Measurements from ENCODE around the gene IFNGR1. TPM values are rescaled to one million over a fixed set of nuclear protein-coding genes. Genes with fewer than 3 reads are reported as not detected.

The IFNGR1 gene
- total RNA-seq, 1 donor from 2014 or later: 25.4 TPM

GRCh38 chr6:137235686-137236085 is 16.5 kb upstream of the IFNGR1 start:
- no peaks in the 10 kb centered on the region for H3K36me3 Mint-ChIP-seq
- H3K27me3 Mint-ChIP-seq (ENCODE audit: low read depth): no peaks in the 10 kb centered on the region
- no peak overlapping the region for H3K4me3 Mint-ChIP-seq
- DNase-seq (ENCODE audit: low spot score in 2 of 2, unreplicated experiment in 2 of 2): no peak
- TF ChIP-seq CTCF (IDR thresholded peaks at IDR 0.05; ENCODE audit: unreplicated experiment): no peak
- no peak overlapping the region for H3K27ac Mint-ChIP-seq
- peaks cover 8% of the 10 kb centered on the region for H3K4me1 Mint-ChIP-seq
- H3K9me3 Mint-ChIP-seq: peaks cover 14% of the 10 kb centered on the region

DNA sequence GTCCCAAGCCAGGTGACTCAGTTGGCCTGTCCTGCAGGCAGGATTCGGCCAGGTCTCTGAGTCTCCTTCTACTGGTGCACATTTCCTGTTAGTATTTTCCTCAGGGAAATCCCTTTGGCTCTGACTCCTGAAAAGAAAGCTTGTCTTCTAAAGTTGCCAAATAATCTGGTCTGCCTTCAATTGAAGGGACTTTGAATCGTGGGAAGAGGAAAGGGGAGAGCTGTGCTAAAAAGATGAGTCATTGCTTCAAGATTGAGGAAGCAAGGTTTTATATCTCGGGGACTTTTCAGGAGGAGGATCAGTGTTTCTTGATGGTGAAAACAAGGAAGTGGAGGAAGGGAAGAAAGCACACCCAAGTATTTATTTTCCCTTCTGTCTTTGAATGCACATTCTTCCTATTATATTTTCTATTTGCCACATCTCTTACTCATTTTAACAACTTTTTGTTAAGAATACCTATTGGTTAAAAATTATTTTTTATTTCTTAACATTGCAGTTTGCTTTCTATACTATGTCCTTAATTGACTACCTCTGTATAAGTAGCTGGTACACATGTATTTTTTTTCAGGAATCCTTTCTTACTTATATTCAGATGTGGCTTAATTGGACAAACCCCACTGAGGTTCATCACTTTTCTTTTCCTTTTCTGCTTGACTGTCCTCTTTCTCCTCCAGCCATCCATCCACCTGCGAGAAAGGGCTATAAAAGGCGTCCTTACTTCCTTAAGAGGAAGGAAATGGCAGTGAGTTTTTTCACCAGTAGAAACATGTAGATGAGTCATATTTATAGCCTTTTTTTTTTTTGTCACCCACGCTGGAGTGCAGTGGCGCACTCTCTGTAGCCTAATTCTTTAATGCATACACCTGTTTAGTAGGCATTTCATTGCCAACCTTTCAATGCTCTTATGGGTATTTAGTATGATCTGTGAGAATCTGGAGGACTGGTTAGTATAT is 15.0 kb upstream of the IFNGR1 start:
- Mint-ChIP-seq H3K27ac (peak overlapping the region; percentile 62), H3K4me1 (peaks cover 8% of the 10 kb centered on the region), H3K27me3 (ENCODE audit: low read depth) (no peaks in the 10 kb centered on the region), H3K9me3 (peaks cover 14% of the 10 kb centered on the region), H3K4me3 (no peak overlapping the region), H3K36me3 (no peaks in the 10 kb centered on the region)
- TF ChIP-seq CTCF (IDR thresholded peaks at IDR 0.05; ENCODE audit: unreplicated experiment): no peak
- DNase-seq (ENCODE audit: low spot score in 2 of 2, unreplicated experiment in 2 of 2): no peak

DNA sequence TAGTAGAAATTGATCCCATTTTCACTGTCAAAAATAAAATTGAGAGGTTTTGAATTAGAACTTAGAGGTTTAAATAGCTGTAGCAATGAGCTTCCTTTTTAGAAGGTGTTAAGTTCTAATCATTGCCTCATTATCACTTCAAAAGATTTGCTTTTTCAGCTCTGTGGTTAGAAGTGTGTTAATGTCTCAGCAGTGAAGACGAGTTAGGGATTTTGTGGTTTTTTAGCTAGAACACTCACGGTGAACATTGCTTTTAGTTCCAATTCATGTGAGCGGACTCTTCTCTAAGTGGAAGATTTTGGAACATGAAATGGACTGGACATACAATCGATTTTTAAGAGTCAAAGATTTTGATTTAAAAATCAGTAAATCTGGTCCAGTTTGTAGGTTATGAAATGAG is 12.7 kb upstream of the IFNGR1 start:
- H3K27me3 Mint-ChIP-seq (ENCODE audit: low read depth): no peaks in the 10 kb centered on the region
- DNase-seq (ENCODE audit: low spot score in 2 of 2, unreplicated experiment in 2 of 2): no peak
- no peak overlapping the region for H3K27ac Mint-ChIP-seq
- H3K9me3 Mint-ChIP-seq: peaks cover 3% of the 10 kb centered on the region
- no peak for TF ChIP-seq CTCF (IDR thresholded peaks at IDR 0.05; ENCODE audit: unreplicated experiment)
- H3K4me3 Mint-ChIP-seq: no peak overlapping the region
- peaks cover 3% of the 10 kb centered on the region for H3K4me1 Mint-ChIP-seq
- no peaks in the 10 kb centered on the region for H3K36me3 Mint-ChIP-seq

- DNase-seq (ENCODE audit: low spot score in 2 of 2, unreplicated experiment in 2 of 2): no peak
- no peaks in the 10 kb centered on the region for H3K9me3 Mint-ChIP-seq
- H3K27me3 Mint-ChIP-seq (ENCODE audit: low read depth): no peaks in the 10 kb centered on the region
- H3K4me1 Mint-ChIP-seq: peaks cover 3% of the 10 kb centered on the region
- H3K27ac Mint-ChIP-seq: no peak overlapping the region
- no peaks in the 10 kb centered on the region for H3K36me3 Mint-ChIP-seq
- no peak overlapping the region for H3K4me3 Mint-ChIP-seq
- no peak for TF ChIP-seq CTCF (IDR thresholded peaks at IDR 0.05; ENCODE audit: unreplicated experiment)
Observed at GRCh38 chr6:137230956-137231555, 11.9 kb upstream of the IFNGR1 start.

DNA sequence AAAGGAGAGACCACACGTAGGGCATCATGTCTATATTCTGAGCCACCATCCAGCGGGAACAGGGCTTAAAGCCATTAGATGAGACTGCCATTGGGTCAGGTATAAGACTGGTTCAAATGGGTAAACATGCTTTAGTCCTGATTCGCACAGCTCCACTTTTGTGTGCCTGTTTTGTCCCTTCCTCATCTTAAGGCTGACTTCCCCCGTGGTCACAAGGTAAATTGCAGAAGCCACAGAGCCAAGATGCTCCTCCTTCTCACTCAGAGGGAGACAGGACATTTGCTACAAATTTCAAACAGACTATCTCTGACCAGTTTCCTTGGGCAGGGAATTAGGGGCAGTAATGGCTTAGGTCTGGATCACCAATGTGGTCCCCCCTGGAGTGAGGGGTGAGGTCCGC is 11.4 kb upstream of the IFNGR1 start:
- H3K27ac Mint-ChIP-seq: no peak overlapping the region
- no peak for TF ChIP-seq CTCF (IDR thresholded peaks at IDR 0.05; ENCODE audit: unreplicated experiment)
- H3K4me3 Mint-ChIP-seq: no peak overlapping the region
- no peak for DNase-seq (ENCODE audit: low spot score in 2 of 2, unreplicated experiment in 2 of 2)
- no peaks in the 10 kb centered on the region for H3K27me3 Mint-ChIP-seq (ENCODE audit: low read depth)
- no peaks in the 10 kb centered on the region for H3K36me3 Mint-ChIP-seq
- H3K4me1 Mint-ChIP-seq: peaks cover 3% of the 10 kb centered on the region
- H3K9me3 Mint-ChIP-seq: no peaks in the 10 kb centered on the region

Data from mesothelial cell of epicardium (in vitro differentiated cells).